ENCODE data around the gene MAN2B2.

DNA sequence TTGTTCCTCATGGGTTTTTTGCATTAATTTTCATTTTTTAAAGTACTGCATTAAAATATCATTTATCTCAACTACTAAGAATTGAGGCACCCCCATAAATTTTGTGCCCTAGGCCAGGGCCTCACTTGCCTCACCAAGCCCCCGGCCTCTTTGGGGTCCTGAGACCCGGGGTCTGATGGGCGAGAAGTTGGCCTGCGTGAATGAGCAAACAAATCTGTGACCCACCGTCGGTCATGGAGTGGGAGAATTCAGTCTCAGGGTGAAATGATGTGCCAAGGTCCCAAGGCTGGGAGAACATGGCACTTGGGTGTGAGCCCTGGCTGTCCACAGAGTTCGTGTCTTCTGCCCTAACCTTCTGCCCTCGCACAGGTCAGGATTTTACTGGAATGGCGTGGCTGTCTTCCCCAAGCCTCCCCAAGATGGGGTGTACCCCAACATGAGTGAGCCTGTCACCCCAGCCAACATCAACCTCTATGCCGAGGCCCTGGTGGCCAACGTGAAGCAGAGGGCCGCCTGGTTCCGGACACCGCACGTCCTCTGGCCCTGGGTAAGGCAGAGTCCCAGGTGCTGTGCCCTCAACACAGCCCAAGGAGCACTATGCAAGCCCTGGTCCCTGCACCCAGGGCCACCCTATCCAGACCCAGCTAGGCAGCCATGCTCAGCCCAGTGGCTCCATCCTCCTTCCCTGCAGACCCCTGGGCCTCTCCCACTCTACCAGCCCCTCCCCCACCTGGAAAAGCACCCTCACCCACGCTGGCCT, 18.0 kb downstream of the MAN2B2 start:
- TF ChIP-seq TAF1 (IDR thresholded peaks at IDR 0.05; ENCODE audit: low read depth, low read length), result no peak
- TF ChIP-seq CBX5 (IDR thresholded peaks at IDR 0.05; ENCODE audit: low read depth, low read length), result no peak
- TF ChIP-seq, protein P1, sequence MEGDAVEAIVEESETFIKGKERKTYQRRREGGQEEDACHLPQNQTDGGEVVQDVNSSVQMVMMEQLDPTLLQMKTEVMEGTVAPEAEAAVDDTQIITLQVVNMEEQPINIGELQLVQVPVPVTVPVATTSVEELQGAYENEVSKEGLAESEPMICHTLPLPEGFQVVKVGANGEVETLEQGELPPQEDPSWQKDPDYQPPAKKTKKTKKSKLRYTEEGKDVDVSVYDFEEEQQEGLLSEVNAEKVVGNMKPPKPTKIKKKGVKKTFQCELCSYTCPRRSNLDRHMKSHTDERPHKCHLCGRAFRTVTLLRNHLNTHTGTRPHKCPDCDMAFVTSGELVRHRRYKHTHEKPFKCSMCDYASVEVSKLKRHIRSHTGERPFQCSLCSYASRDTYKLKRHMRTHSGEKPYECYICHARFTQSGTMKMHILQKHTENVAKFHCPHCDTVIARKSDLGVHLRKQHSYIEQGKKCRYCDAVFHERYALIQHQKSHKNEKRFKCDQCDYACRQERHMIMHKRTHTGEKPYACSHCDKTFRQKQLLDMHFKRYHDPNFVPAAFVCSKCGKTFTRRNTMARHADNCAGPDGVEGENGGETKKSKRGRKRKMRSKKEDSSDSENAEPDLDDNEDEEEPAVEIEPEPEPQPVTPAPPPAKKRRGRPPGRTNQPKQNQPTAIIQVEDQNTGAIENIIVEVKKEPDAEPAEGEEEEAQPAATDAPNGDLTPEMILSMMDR (IDR thresholded peaks at IDR 0.05; ENCODE audit: control extremely low read depth in 1 of 3, insufficient read depth in 1 of 3, low read depth in 1 of 3, low read length in 3 of 3), result no peak
- no peak for TF ChIP-seq RNF2 (IDR thresholded peaks at IDR 0.05; ENCODE audit: borderline replicate concordance, low read depth, low read length, missing control alignments, poor library complexity, severe bottlenecking)
- no peak for TF ChIP-seq EP300 (IDR thresholded peaks at IDR 0.05; ENCODE audit: borderline replicate concordance in 1 of 2, low read depth in 2 of 2, low read length in 2 of 2)
- no peak for TF ChIP-seq POLR2A (IDR thresholded peaks at IDR 0.05; ENCODE audit: control extremely low read depth in 1 of 2, low read depth in 2 of 2, low read length in 2 of 2)

Data from H1 (cell line).